Measurements from ENCODE around the gene GMPPA. TPM values are rescaled to one million over a fixed set of nuclear protein-coding genes. Genes with fewer than 3 reads are reported as not detected.

GMPPA gene
- total RNA-seq, 1 donor: 66.3 TPM

DNA sequence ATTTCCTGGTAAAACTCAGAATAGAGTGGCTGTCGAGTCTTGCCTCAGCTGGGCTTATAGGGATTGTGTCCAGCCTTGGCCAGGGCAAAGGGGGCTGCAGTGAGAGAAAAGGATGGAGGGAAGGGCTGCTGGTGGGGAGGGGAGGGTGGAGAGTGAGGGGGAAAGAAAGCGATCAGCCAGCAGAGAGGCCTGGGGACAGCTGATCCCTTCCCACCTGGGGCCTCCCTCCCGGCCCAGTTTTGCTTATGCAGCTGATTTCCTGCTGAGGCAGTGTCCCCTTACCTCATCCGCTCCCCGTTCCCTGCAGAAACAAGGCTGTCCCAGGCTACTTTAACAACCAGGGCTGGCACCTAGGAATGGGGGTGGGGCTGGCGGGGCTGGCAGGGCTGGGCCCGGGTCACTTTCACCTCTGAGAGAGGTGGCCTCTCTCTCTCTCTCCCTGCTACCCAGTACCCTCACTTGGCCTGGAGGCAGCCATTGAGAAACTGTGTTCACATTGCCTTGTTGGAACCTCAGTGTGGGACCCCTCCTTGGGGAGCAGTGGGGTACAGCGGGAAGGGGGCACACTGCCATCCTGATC lies 12.2 kb upstream of the GMPPA start:
- H3K4me3 ChIP-seq (ENCODE audit: low read depth, low read length): no peak overlapping the region
- TF ChIP-seq, protein P1, sequence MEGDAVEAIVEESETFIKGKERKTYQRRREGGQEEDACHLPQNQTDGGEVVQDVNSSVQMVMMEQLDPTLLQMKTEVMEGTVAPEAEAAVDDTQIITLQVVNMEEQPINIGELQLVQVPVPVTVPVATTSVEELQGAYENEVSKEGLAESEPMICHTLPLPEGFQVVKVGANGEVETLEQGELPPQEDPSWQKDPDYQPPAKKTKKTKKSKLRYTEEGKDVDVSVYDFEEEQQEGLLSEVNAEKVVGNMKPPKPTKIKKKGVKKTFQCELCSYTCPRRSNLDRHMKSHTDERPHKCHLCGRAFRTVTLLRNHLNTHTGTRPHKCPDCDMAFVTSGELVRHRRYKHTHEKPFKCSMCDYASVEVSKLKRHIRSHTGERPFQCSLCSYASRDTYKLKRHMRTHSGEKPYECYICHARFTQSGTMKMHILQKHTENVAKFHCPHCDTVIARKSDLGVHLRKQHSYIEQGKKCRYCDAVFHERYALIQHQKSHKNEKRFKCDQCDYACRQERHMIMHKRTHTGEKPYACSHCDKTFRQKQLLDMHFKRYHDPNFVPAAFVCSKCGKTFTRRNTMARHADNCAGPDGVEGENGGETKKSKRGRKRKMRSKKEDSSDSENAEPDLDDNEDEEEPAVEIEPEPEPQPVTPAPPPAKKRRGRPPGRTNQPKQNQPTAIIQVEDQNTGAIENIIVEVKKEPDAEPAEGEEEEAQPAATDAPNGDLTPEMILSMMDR (IDR thresholded peaks at IDR 0.05; ENCODE audit: insufficient read depth, low read length): no peak
- DNase-seq (ENCODE audit: low read depth): no peak

DNA sequence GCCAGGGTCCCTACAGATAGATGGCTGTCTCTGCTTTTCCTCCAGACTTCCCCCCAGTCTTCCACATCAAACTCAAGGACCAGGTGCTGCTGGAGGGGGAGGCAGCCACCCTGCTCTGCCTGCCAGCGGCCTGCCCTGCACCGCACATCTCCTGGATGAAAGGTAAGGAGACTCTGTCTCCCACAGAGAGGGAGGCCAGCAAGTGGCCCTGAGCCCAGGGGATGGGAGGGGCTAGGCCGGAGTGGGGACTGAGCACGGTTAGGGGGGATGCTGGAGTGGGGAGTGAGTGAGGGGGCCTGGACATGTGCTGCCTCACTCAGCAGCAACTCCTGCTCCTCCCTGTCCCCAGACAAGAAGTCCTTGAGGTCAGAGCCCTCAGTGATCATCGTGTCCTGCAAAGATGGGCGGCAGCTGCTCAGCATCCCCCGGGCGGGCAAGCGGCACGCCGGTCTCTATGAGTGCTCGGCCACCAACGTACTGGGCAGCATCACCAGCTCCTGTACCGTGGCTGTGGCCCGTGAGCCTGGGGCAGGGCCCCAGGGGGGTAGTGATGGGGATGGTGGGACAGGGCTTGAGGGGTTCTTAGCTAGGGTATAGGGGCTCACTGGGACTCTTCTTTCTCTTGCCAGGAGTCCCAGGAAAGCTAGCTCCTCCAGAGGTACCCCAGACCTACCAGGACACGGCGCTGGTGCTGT lies 10.4 kb upstream of the GMPPA start:
- TF ChIP-seq, protein P1 (IDR thresholded peaks at IDR 0.05; ENCODE audit: insufficient read depth, low read length): no peak
- DNase-seq (ENCODE audit: low read depth): no peak
- H3K4me3 ChIP-seq (ENCODE audit: low read depth, low read length): no peak overlapping the region

DNA sequence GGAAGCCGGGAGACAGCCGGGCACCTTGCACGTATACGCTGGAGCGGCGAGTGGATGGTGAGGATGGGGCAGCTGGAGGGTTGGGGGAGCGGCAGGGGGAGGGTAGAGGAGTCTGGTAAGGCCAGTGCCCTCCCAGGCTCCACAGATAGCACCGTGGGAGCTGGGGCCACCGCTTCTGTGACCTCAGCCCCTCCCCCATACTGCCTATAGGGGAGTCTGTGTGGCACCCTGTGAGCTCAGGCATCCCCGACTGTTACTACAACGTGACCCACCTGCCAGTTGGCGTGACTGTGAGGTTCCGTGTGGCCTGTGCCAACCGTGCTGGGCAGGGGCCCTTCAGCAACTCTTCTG lies 9.9 kb upstream of the GMPPA start:
- DNase-seq (ENCODE audit: low read depth): no peak
- H3K4me3 ChIP-seq (ENCODE audit: low read depth, low read length): no peak overlapping the region
- TF ChIP-seq, protein P1 (IDR thresholded peaks at IDR 0.05; ENCODE audit: insufficient read depth, low read length): no peak

DNA sequence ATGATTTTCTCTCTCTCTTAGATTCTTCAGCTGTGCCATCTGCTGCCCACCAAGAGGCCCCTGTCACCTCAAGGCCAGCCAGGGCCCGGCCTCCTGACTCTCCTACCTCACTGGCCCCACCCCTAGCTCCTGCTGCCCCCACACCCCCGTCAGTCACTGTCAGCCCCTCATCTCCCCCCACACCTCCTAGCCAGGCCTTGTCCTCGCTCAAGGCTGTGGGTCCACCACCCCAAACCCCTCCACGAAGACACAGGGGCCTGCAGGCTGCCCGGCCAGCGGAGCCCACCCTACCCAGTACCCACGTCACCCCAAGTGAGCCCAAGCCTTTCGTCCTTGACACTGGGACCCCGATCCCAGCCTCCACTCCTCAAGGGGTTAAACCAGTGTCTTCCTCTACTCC lies 9.4 kb upstream of the GMPPA start:
- TF ChIP-seq, protein P1 (IDR thresholded peaks at IDR 0.05; ENCODE audit: insufficient read depth, low read length): no peak
- no peak for DNase-seq (ENCODE audit: low read depth)
- no peak overlapping the region for H3K4me3 ChIP-seq (ENCODE audit: low read depth, low read length)

DNA sequence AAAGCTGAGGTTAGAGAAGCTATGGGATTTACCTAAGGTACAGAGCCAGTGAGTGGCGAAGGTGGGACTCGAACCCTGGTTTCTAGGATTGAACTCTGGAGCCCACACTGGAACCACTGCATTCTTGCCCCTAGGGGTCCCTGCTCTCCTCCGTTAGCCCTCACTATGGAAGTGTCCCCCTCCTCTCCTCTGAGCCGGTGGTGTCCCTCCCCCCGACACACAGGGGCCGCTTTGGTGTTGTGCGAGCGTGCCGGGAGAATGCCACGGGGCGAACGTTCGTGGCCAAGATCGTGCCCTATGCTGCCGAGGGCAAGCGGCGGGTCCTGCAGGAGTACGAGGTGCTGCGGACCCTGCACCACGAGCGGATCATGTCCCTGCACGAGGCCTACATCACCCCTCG lies 8.5 kb upstream of the GMPPA start:
- no peak overlapping the region for H3K4me3 ChIP-seq (ENCODE audit: low read depth, low read length)
- TF ChIP-seq, protein P1 (IDR thresholded peaks at IDR 0.05; ENCODE audit: insufficient read depth, low read length): peak; percentile 4
- no peak for DNase-seq (ENCODE audit: low read depth)

DNA sequence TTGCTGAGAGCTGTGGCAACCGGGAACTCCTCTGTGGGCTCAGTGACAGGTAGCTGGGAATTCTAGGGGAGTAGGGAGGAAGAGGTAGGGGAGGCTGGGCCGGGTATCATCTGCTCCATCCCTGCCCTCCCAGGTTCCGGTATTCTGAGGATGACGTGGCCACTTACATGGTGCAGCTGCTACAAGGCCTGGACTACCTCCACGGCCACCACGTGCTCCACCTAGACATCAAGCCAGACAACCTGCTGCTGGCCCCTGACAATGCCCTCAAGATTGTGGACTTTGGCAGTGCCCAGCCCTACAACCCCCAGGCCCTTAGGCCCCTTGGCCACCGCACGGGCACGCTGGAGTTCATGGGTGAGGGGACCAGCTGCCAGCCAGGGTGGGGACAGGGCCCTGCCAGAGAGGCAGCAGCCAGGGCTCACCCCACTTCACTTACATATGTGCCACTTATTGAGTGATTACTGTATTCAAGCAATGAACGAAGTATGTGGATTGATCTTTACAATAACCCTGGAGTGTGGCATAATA lies 8.0 kb upstream of the GMPPA start:
- no peak for DNase-seq (ENCODE audit: low read depth)
- no peak overlapping the region for H3K4me3 ChIP-seq (ENCODE audit: low read depth, low read length)
- TF ChIP-seq, protein P1 (IDR thresholded peaks at IDR 0.05; ENCODE audit: insufficient read depth, low read length): no peak
